HEK293 (cell line): ENCODE data around the gene SMAD1.
A peak's percentile ranks its signal among the peaks of the same experiment; 100 is the strongest.

Experiments used
- FEZF1 ChIP-seq: fragments of 450-650 bp; formaldehyde crosslinking; IDR thresholded peaks from 2 replicates; pipeline ENCODE4 v1.5.1; 2016; ENCODE audit warnings: missing biosample characterization, missing genetic modification characterization
- HOXA7 ChIP-seq: sonication (generic); formaldehyde crosslinking; IDR thresholded peaks from 2 replicates; pipeline ENCODE4 v1.8.1; 2022; ENCODE audit warnings: missing genetic modification reagents, borderline replicate concordance
- HOXD13 ChIP-seq: sonication (generic); formaldehyde crosslinking; IDR thresholded peaks from 2 replicates; pipeline ENCODE4 v1.8.0; 2022; ENCODE audit warnings: missing genetic modification reagents, borderline replicate concordance
- OVOL3 ChIP-seq: fragments of 450-650 bp; formaldehyde crosslinking; IDR thresholded peaks from 2 replicates; pipeline ENCODE4 v1.5.1; 2016; ENCODE audit warnings: missing biosample characterization, missing genetic modification characterization
- SALL2 ChIP-seq: fragments of 450-650 bp; formaldehyde crosslinking; IDR thresholded peaks from 2 replicates; pipeline ENCODE4 v1.5.0; 2017; ENCODE audit warnings: missing biosample characterization, mild to moderate bottlenecking, missing genetic modification characterization, borderline replicate concordance
- SCRT1 ChIP-seq: fragments of 450-650 bp; formaldehyde crosslinking; IDR thresholded peaks from 2 replicates; pipeline ENCODE4 v1.5.1; 2016; ENCODE audit warnings: missing biosample characterization, missing genetic modification characterization, borderline replicate concordance
- TSHZ1 ChIP-seq: fragments of 450-650 bp; formaldehyde crosslinking; IDR thresholded peaks from 2 replicates; pipeline ENCODE4 v1.5.1; 2016; ENCODE audit warnings: missing biosample characterization, missing genetic modification characterization, borderline replicate concordance
- ZBTB17 ChIP-seq: fragments of 450-650 bp; formaldehyde crosslinking; IDR thresholded peaks from 2 replicates; pipeline ENCODE4 v1.5.1; 2016; ENCODE audit warnings: missing biosample characterization, missing genetic modification characterization
- ZFP41 ChIP-seq: fragments of 450-650 bp; formaldehyde crosslinking; IDR thresholded peaks from 2 replicates; pipeline ENCODE4 v1.5.1; 2016; ENCODE audit warnings: missing biosample characterization, missing genetic modification characterization, borderline replicate concordance
- ZNF146 ChIP-seq: fragments of 450-650 bp; formaldehyde crosslinking; IDR thresholded peaks from 2 replicates; pipeline ENCODE4 v1.5.1; 2016; ENCODE audit warnings: missing biosample characterization, missing genetic modification characterization
- ZNF148 ChIP-seq: fragments of 450-650 bp; formaldehyde crosslinking; IDR thresholded peaks from 2 replicates; pipeline ENCODE4 v1.5.0; 2017; ENCODE audit warnings: missing biosample characterization, missing genetic modification characterization, borderline replicate concordance
- ZNF175 ChIP-seq: fragments of 450-650 bp; formaldehyde crosslinking; IDR thresholded peaks from 2 replicates; pipeline ENCODE4 v1.5.1; 2016; ENCODE audit warnings: missing biosample characterization, missing genetic modification characterization
- ZNF202 ChIP-seq: fragments of 450-650 bp; formaldehyde crosslinking; IDR thresholded peaks from 2 replicates; pipeline ENCODE4 v1.5.1; 2016; ENCODE audit warnings: missing biosample characterization, missing genetic modification characterization, borderline replicate concordance
- ZNF214 ChIP-seq: fragments of 450-650 bp; formaldehyde crosslinking; IDR thresholded peaks from 2 replicates; pipeline ENCODE4 v1.5.1; 2017; ENCODE audit warnings: missing biosample characterization, mild to moderate bottlenecking, missing genetic modification characterization, borderline replicate concordance
- ZNF223 ChIP-seq: fragments of 450-650 bp; formaldehyde crosslinking; IDR thresholded peaks from 2 replicates; pipeline ENCODE4 v1.5.1; 2016; ENCODE audit warnings: missing biosample characterization, missing genetic modification characterization
- ZNF248 ChIP-seq: fragments of 450-650 bp; formaldehyde crosslinking; IDR thresholded peaks from 2 replicates; pipeline ENCODE4 v1.5.1; 2017; ENCODE audit warnings: missing biosample characterization, missing genetic modification characterization
- ZNF274 ChIP-seq, 2 experiments: fragments of 200-500 bp in 1 of 2; fragments of 450-650 bp in 1 of 2; sonication (Bioruptor generic) in 1 of 2; formaldehyde crosslinking in 1 of 2; IDR thresholded peaks; 2 replicates each; pipeline versions ENCODE4 v1.5.1 to v1.6.1; 2014 to 2016; ENCODE audit warnings: borderline replicate concordance in 1 of 2, inconsistent platforms in 1 of 2, low read length in 1 of 2, missing biosample characterization in 1 of 2, missing genetic modification characterization in 1 of 2
- ZNF510 ChIP-seq: fragments of 450-650 bp; formaldehyde crosslinking; IDR thresholded peaks from 2 replicates; pipeline ENCODE4 v1.5.1; 2018; ENCODE audit warnings: mild to moderate bottlenecking, missing genetic modification characterization, missing biosample characterization; ENCODE audit not compliant: insufficient replicate concordance
- ZNF561 ChIP-seq: fragments of 450-650 bp; IDR thresholded peaks from 2 replicates; pipeline ENCODE4 v1.5.1; 2018; ENCODE audit warnings: missing biosample characterization, missing genetic modification characterization, borderline replicate concordance
- ZNF692 ChIP-seq: fragments of 450-650 bp; formaldehyde crosslinking; IDR thresholded peaks from 2 replicates; pipeline ENCODE4 v1.5.1; 2016; ENCODE audit warnings: missing biosample characterization, missing genetic modification characterization
- ZNF76 ChIP-seq: fragments of 450-650 bp; formaldehyde crosslinking; IDR thresholded peaks from 2 replicates; pipeline ENCODE4; 2016; ENCODE audit warnings: low read depth, missing biosample characterization, missing genetic modification characterization, borderline replicate concordance
- ZNF843 ChIP-seq: fragments of 450-650 bp; formaldehyde crosslinking; IDR thresholded peaks from 2 replicates; pipeline ENCODE4 v1.5.1; 2016; ENCODE audit warnings: missing biosample characterization, missing genetic modification characterization
- ZSCAN5A ChIP-seq: fragments of 450-650 bp; formaldehyde crosslinking; IDR thresholded peaks from 2 replicates; pipeline ENCODE4 v1.5.1; 2016; ENCODE audit warnings: missing biosample characterization, missing genetic modification characterization
- TF ChIP-seq, protein P1 (sequence below): fragments of 450-650 bp; formaldehyde crosslinking; IDR thresholded peaks from 2 replicates; pipeline ENCODE4 v1.5.1; 2016; ENCODE audit warnings: missing biosample characterization, missing genetic modification characterization
- TF ChIP-seq, protein P2 (sequence below): fragments of 450-650 bp; formaldehyde crosslinking; IDR thresholded peaks from 2 replicates; pipeline ENCODE4 v1.5.1; 2016; ENCODE audit warnings: missing biosample characterization, missing genetic modification characterization

SMAD1 gene

DNA sequence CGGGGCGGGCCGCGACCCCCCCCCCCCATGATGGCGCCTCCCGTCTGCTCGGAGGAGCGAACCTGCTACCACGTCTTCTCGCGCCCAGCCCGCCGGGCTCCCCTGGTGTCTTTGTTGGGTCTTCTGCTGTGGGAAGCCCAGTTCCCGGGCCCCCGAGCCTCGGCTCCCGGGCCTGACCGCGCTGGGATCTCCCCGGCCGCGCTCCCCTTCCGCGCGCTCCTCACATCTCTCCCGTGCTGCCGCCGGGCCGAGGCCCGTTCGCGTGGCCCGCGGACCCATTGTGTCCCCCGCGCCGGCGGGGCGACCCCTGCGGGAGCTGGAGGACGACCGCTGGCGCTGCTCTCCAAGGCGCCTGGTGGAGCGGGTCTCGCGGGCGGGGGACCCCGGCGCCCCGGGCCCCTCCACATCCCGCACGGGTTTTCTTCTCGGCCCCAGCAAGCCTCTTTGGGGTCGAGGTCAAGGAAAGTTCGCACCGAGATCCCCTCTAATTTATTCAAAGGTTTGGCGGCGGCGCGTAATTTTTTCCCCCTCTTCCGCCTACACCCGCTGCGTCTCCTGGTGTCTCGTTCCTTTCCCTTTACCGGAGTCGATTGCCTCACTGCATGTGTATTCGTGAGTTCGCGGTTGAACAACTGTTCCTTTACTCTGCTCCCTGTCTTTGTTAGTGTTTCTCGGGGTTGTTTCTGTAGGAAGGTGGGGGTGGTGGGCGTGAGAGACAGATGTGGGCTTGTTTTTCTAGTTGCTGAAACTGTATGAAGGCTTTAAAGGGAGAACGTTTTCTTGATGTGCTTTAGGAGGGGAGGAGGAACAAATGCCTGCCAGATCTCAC lies 770 bp downstream of the SMAD1 start (continued):
- TF ChIP-seq ZNF692 (tag by site-specific recombination) (no peak), ZNF510 (tag by site-specific recombination) (no peak), TSHZ1 (no peak), FEZF1 (tag by site-specific recombination) (peak; percentile 59), ZNF561 (no peak), ZNF175 (tag by site-specific recombination) (no peak), HOXA7 (CRISPR knock-in tag) (no peak), ZNF202 (tag by site-specific recombination) (no peak), ZNF843 (tag by site-specific recombination) (no peak), SALL2 (tag by site-specific recombination) (no peak), HOXD13 (CRISPR knock-in tag) (no peak), ZSCAN5A (tag by site-specific recombination) (no peak), ZNF148 (tag by site-specific recombination) (no peak), OVOL3 (tag by site-specific recombination) (no peak), ZNF76 (tag by site-specific recombination) (no peak), ZNF274 (IDR thresholded peaks at IDR 0.05; ENCODE audit: low read length) (no peak), ZNF274 (tag by site-specific recombination; IDR thresholded peaks at IDR 0.05; ENCODE audit: borderline replicate concordance) (no peak), ZFP41 (no peak), ZNF248 (tag by site-specific recombination) (no peak), ZNF146 (tag by site-specific recombination) (no peak), ZBTB17 (tag by site-specific recombination) (peak; percentile 43; the same call in 1 of the 2 replicates), ZNF223 (no peak), ZNF214 (tag by site-specific recombination) (no peak), SCRT1 (tag by site-specific recombination) (no peak)
- TF ChIP-seq, protein P1, sequence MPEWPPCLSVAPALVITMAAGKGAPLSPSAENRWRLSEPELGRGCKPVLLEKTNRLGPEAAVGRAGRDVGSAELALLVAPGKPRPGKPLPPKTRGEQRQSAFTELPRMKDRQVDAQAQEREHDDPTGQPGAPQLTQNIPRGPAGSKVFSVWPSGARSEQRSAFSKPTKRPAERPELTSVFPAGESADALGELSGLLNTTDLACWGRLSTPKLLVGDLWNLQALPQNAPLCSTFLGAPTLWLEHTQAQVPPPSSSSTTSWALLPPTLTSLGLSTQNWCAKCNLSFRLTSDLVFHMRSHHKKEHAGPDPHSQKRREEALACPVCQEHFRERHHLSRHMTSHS (tag by site-specific recombination) = no peak
- TF ChIP-seq, protein P2, sequence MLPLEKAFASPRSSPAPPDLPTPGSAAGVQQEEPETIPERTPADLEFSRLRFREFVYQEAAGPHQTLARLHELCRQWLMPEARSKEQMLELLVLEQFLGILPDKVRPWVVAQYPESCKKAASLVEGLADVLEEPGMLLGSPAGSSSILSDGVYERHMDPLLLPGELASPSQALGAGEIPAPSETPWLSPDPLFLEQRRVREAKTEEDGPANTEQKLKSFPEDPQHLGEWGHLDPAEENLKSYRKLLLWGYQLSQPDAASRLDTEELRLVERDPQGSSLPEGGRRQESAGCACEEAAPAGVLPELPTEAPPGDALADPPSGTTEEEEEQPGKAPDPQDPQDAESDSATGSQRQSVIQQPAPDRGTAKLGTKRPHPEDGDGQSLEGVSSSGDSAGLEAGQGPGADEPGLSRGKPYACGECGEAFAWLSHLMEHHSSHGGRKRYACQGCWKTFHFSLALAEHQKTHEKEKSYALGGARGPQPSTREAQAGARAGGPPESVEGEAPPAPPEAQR (tag by site-specific recombination) = no peak
